DMS 273 (cell line): ENCODE data around the gene ANO4.

ENCODE experiments used
- DNase-seq: peaks from one replicate; lab custom pipeline; 2025; ENCODE audit not compliant: unreplicated experiment; lab: John Stamatoyannopoulos, UW

The ANO4 gene

DNA sequence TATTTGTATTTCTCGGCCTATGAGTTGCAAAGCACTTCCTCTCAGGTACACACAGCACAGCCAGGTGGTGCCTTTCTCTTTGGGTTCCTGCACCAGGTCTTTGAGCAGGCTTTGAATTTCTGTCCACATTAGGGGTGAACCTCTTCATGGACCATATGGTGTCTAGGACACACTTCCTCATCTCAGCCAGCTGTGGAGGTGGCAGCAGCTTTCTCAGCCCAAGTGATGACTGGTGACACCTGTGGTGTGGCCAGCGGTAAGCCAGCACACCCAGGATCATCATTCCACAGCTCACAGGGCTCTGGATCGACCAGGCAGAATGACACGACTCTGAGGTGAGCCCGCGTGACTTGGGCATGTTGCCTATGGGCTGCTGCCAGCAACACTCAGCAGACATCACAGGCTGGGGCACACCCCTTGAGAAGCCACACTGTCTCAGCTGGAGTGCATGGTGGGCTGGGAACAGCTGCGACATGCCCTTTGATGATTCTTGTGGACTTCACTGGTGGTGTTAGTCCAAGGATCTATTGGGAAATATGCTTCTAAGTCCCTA, 378.7 kb downstream of the ANO4 start:
- DNase-seq: no peak

DNA sequence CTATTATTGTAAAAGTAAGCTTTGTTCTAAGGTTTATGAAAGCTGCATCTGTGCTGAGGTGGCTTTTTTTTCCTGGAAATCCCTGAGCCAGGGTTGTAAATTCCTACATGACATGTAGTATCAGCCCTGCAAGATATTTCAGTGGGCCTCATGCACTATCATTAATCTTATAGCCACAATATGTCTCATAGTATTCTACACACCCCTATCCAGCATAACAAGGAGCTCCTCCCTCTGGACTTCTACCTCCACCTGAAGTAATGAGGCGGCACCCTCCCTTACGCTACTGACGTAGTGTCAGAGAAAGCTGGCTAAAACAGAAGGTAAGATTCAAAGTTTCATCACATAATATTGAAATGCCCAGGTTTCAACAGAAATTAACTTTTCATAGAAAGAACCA, 380.0 kb downstream of the ANO4 start:
- DNase-seq: no peak
